K562 (cell line): ENCODE measurements around the gene CNNM4. TPM values are rescaled to one million over a fixed set of nuclear protein-coding genes. Genes with fewer than 3 reads are reported as not detected.
A peak's percentile ranks its signal among the peaks of the same experiment; 100 is the strongest.

Source experiments
- ERF ChIP-seq: fragments of 450-650 bp; formaldehyde crosslinking; IDR thresholded peaks from 2 replicates; pipeline ENCODE4 v1.4.0; 2020; ENCODE audit warnings: mild to moderate bottlenecking, mixed read lengths
- HES1 ChIP-seq: fragments of 450-650 bp; IDR thresholded peaks from 2 replicates; pipeline ENCODE4 v1.6.1; 2016; ENCODE audit warnings: low read depth, mild to moderate bottlenecking, moderate library complexity
- MLX ChIP-seq, 2 experiments: fragments of 450-650 bp in 1 of 2; sonication (generic) in 1 of 2; formaldehyde crosslinking; conservative IDR thresholded peaks; 2 replicates each; pipeline versions ENCODE4 v1.4.0 to v1.8.1; 2020 to 2022; ENCODE audit warnings: mild to moderate bottlenecking in 1 of 2, missing genetic modification reagents in 1 of 2
- POLR2AphosphoS5 ChIP-seq: IDR thresholded peaks from 2 replicates; pipeline ENCODE4 v1.6.1; 2011; ENCODE audit warnings: mild to moderate bottlenecking, low read depth, low read length, moderate library complexity; ENCODE audit not compliant: control insufficient read depth, insufficient read depth
- SMARCC2 ChIP-seq: fragments of 450-650 bp; IDR thresholded peaks from 2 replicates; pipeline ENCODE4 v1.6.1; 2017; ENCODE audit warnings: antibody characterized with exemption, moderate library complexity, mild to moderate bottlenecking, low read depth
- STAG1 ChIP-seq: sonication (generic); formaldehyde crosslinking; IDR thresholded peaks from 2 replicates; pipeline ENCODE4 v1.5.0; 2020; ENCODE audit warnings: missing genetic modification reagents, borderline replicate concordance
- TBL1XR1 ChIP-seq, 2 experiments: IDR thresholded peaks; 2 replicates each; pipeline ENCODE4 v1.6.1; 2012; ENCODE audit warnings: improper control_type of control experiment in 2 of 2, low read length in 2 of 2, mild to moderate bottlenecking in 1 of 2
- ZNF444 ChIP-seq: fragments of 250-450 bp; sonication (Bioruptor Pico); IDR thresholded peaks from 2 replicates; pipeline ENCODE4 v1.4.0; 2020; ENCODE audit warnings: mild to moderate bottlenecking, moderate library complexity
- ZNF507 ChIP-seq: conservative IDR thresholded peaks from 2 replicates; pipeline ENCODE4 v1.6.1; 2017; ENCODE audit warnings: missing genetic modification characterization, missing compliant biosample characterization
- ZNF766 ChIP-seq: fragments of 200-800 bp; sonication (Bioruptor generic); conservative IDR thresholded peaks from 2 replicates; pipeline ENCODE4 v1.6.1; 2016; ENCODE audit warnings: missing genetic modification characterization, missing compliant biosample characterization
- polyA plus RNA-seq, 8 experiments: library from polyadenylated mRNA; depleted of rRNA in 4 of 8; stranded (reverse) in 5 of 8; unstranded in 3 of 8; fragments of >200 nt; fragmentation: Nextera tagmentation in 2 of 8; fragmentation: Illumina TruSeq in 1 of 8; extraction: Ambion mirVana in 2 of 8; extraction: Trizol in 1 of 8; gene quantifications; 2 replicates each; pipeline versions ENCODE4 v1.2.1 to v1.2.3, GENCODE V29; 2011 to 2014; ENCODE audit warnings: inconsistent platforms in 1 of 8, missing spikeins in 1 of 8
- total RNA-seq, 7 experiments: library from RNA; depleted of rRNA in 6 of 7; stranded (reverse); fragments of >200 nt in 6 of 7; fragmentation: Illumina TruSeq in 2 of 7; extraction: Trizol in 2 of 7; gene quantifications; 2 replicates each; pipeline versions ENCODE4 v1.2.1 to v1.2.3, GENCODE V29; 2011 to 2021; ENCODE audit warnings: low replicate concordance in 1 of 7
- TF ChIP-seq, protein P1 (sequence below): fragments of 450-650 bp; formaldehyde crosslinking; IDR thresholded peaks from 2 replicates; pipeline ENCODE4 v1.4.0; 2020; ENCODE audit warnings: mild to moderate bottlenecking, moderate library complexity
- TF ChIP-seq, protein P2 (sequence below): fragments of 250-450 bp; sonication (Bioruptor Pico); IDR thresholded peaks from 2 replicates; pipeline ENCODE4 v1.4.0; 2020
- TF ChIP-seq, protein P3 (sequence below): fragments of 450-650 bp; IDR thresholded peaks from 2 replicates; pipeline ENCODE4 v1.6.1; 2018; ENCODE audit warnings: mild to moderate bottlenecking, low read depth; ENCODE audit not compliant: partially characterized antibody
- TF ChIP-seq, protein P4 (sequence below): fragments of 200-800 bp; sonication (Bioruptor generic); IDR thresholded peaks from 2 replicates; pipeline ENCODE4 v1.6.1; 2017; ENCODE audit warnings: missing genetic modification characterization, missing compliant biosample characterization

Gene CNNM4
- total and polyA plus RNA-seq, 9 of the 15 experiments (the other 6 are each of a cell fraction or from before 2014, with no cell fraction given), result 0.96 to 6.3 (median 2.8) TPM

DNA sequence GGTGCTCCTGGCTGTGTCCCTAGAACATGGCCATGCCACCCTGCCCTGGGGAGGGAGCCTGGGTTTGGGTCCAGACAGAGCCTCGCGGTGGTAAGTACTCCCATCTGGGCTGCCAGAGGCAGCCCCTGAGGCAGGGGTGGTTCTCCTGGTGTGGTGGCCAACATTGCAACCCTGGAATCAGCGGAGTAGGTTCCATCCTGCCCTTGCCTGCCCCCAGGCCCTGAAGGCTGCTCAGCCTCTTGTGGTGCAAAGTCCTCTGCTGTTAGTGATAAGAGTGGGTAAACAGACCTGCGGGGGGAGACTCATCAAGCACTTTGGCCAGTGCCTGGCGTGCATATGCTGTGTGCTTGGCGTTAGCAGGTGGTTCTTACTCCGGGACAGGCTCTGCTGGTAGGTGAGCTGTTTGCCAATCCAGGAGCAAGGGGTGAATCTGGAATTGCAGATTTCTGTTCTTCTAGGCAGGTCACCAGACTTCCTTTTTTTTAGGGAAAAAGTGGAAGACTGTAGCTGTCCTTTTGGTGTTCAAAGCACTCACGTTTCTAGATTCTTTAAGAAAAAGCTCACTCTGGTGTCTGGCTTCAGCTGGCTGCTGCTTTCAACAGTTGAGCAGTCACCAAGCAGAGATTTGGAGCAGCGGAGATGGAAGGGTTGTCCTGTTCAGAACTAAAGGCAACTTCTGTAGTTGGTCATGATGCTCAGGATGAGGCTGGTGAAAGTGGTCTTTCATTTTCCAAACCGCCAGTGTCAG lies 58.6 kb downstream of the CNNM4 start (continued):
- TF ChIP-seq, protein P1, sequence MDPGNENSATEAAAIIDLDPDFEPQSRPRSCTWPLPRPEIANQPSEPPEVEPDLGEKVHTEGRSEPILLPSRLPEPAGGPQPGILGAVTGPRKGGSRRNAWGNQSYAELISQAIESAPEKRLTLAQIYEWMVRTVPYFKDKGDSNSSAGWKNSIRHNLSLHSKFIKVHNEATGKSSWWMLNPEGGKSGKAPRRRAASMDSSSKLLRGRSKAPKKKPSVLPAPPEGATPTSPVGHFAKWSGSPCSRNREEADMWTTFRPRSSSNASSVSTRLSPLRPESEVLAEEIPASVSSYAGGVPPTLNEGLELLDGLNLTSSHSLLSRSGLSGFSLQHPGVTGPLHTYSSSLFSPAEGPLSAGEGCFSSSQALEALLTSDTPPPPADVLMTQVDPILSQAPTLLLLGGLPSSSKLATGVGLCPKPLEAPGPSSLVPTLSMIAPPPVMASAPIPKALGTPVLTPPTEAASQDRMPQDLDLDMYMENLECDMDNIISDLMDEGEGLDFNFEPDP (CRISPR knock-in tag), result no peak
- TF ChIP-seq, protein P2, sequence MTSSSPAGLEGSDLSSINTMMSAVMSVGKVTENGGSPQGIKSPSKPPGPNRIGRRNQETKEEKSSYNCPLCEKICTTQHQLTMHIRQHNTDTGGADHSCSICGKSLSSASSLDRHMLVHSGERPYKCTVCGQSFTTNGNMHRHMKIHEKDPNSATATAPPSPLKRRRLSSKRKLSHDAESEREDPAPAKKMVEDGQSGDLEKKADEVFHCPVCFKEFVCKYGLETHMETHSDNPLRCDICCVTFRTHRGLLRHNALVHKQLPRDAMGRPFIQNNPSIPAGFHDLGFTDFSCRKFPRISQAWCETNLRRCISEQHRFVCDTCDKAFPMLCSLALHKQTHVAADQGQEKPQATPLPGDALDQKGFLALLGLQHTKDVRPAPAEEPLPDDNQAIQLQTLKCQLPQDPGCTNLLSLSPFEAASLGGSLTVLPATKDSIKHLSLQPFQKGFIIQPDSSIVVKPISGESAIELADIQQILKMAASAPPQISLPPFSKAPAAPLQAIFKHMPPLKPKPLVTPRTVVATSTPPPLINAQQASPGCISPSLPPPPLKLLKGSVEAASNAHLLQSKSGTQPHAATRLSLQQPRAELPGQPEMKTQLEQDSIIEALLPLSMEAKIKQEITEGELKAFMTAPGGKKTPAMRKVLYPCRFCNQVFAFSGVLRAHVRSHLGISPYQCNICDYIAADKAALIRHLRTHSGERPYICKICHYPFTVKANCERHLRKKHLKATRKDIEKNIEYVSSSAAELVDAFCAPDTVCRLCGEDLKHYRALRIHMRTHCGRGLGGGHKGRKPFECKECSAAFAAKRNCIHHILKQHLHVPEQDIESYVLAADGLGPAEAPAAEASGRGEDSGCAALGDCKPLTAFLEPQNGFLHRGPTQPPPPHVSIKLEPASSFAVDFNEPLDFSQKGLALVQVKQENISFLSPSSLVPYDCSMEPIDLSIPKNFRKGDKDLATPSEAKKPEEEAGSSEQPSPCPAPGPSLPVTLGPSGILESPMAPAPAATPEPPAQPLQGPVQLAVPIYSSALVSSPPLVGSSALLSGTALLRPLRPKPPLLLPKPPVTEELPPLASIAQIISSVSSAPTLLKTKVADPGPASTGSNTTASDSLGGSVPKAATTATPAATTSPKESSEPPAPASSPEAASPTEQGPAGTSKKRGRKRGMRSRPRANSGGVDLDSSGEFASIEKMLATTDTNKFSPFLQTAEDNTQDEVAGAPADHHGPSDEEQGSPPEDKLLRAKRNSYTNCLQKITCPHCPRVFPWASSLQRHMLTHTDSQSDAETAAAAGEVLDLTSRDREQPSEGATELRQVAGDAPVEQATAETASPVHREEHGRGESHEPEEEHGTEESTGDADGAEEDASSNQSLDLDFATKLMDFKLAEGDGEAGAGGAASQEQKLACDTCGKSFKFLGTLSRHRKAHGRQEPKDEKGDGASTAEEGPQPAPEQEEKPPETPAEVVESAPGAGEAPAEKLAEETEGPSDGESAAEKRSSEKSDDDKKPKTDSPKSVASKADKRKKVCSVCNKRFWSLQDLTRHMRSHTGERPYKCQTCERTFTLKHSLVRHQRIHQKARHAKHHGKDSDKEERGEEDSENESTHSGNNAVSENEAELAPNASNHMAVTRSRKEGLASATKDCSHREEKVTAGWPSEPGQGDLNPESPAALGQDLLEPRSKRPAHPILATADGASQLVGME (CRISPR knock-in tag), result no peak
- TF ChIP-seq SMARCC2 (0 out of 2 replicates have a peak, but pooled peaks have one; percentile 31), HES1 (no peak), MLX (CRISPR knock-in tag; conservative IDR thresholded peaks at IDR 0.05) (no peak), ERF (CRISPR knock-in tag) (no peak), STAG1 (CRISPR knock-in tag) (no peak), TBL1XR1 (IDR thresholded peaks at IDR 0.05; ENCODE audit: low read length in 2 of 2) (no peak), ZNF507 (tag) (no peak), ZNF766 (CRISPR knock-in tag) (no peak), ZNF444 (CRISPR knock-in tag) (no peak), POLR2AphosphoS5 (0 out of 2 replicates have a peak, but pooled peaks have one; percentile 16)
- TF ChIP-seq, protein P3, sequence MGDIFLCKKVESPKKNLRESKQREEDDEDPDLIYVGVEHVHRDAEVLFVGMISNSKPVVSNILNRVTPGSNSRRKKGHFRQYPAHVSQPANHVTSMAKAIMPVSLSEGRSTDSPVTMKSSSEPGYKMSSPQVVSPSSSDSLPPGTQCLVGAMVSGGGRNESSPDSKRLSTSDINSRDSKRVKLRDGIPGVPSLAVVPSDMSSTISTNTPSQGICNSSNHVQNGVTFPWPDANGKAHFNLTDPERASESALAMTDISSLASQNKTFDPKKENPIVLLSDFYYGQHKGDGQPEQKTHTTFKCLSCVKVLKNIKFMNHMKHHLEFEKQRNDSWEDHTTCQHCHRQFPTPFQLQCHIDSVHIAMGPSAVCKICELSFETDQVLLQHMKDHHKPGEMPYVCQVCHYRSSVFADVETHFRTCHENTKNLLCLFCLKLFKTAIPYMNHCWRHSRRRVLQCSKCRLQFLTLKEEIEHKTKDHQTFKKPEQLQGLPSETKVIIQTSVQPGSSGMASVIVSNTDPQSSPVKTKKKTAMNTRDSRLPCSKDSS, result no peak
- TF ChIP-seq, protein P4, sequence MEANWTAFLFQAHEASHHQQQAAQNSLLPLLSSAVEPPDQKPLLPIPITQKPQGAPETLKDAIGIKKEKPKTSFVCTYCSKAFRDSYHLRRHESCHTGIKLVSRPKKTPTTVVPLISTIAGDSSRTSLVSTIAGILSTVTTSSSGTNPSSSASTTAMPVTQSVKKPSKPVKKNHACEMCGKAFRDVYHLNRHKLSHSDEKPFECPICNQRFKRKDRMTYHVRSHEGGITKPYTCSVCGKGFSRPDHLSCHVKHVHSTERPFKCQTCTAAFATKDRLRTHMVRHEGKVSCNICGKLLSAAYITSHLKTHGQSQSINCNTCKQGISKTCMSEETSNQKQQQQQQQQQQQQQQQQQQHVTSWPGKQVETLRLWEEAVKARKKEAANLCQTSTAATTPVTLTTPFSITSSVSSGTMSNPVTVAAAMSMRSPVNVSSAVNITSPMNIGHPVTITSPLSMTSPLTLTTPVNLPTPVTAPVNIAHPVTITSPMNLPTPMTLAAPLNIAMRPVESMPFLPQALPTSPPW (CRISPR knock-in tag), result peak; percentile 78
